WTC11 (cell line): ENCODE measurements around the gene AVEN. TPM values are rescaled to one million over a fixed set of nuclear protein-coding genes. Genes with fewer than 3 reads are reported as not detected.

ENCODE experiments used
- ATAC-seq: fragments of 200-7000 bp; cut with Tn5 transposase; 2 replicates; pipeline ENCODE4 v1.10.0; 2021; ENCODE audit warnings: mild to moderate bottlenecking, moderate library complexity
- CTCF ChIA-PET: fragments of 300-600 bp; sonication (Branson Sonifier 250); formaldehyde crosslinking; loops from one replicate; lab custom pipeline; 2021; ENCODE audit warnings: antibody characterized with exemption; lab: Charles Lee
- POLR2A ChIA-PET: fragments of 350-600 bp; sonication (Branson Sonifier 250); formaldehyde crosslinking; loops from one replicate; lab custom pipeline; 2021; ENCODE audit warnings: antibody characterized with exemption; lab: Charles Lee
- DNase-seq: peaks from one replicate; pipeline ENCODE4 v3.0.0; 2021; ENCODE audit warnings: low spot score
- H3K27ac Mint-ChIP-seq: 2 replicates; pipeline ENCODE4 v1.8.0; 2021; ENCODE audit warnings: mixed read lengths
- H3K27me3 Mint-ChIP-seq: 2 replicates; pipeline ENCODE4 v1.8.0; 2021; ENCODE audit warnings: low read depth, mild to moderate bottlenecking, moderate library complexity, mixed read lengths
- H3K36me3 Mint-ChIP-seq: 2 replicates; pipeline ENCODE4 v1.8.0; 2021; ENCODE audit warnings: mixed read lengths
- H3K4me1 Mint-ChIP-seq: 2 replicates; pipeline ENCODE4 v1.8.0; 2022; ENCODE audit warnings: mixed read lengths
- H3K4me3 Mint-ChIP-seq: 2 replicates; pipeline ENCODE4 v1.8.0; 2021; ENCODE audit warnings: mild to moderate bottlenecking, moderate library complexity, mixed read lengths
- H3K9me3 Mint-ChIP-seq: 2 replicates; pipeline ENCODE4 v1.8.0; 2021; ENCODE audit warnings: mixed read lengths
- ATF2 ChIP-seq: sonication (generic); formaldehyde crosslinking; IDR thresholded peaks from 2 replicates; pipeline ENCODE4 v1.8.1; 2022; ENCODE audit warnings: low read depth, missing genetic modification reagents, borderline replicate concordance
- ATF3 ChIP-seq: sonication (generic); formaldehyde crosslinking; conservative IDR thresholded peaks from 2 replicates; pipeline ENCODE4 v1.8.1; 2022; ENCODE audit warnings: mild to moderate bottlenecking, missing genetic modification reagents
- ATF6 ChIP-seq: sonication (generic); formaldehyde crosslinking; IDR thresholded peaks from 2 replicates; pipeline ENCODE4 v1.8.1; 2023; ENCODE audit warnings: mild to moderate bottlenecking, missing genetic modification reagents
- CBFB ChIP-seq: sonication (generic); formaldehyde crosslinking; IDR thresholded peaks from 2 replicates; pipeline ENCODE4 v1.8.1; 2022; ENCODE audit warnings: mild to moderate bottlenecking, low read depth, missing genetic modification reagents
- CREB1 ChIP-seq: sonication (generic); formaldehyde crosslinking; IDR thresholded peaks from 2 replicates; pipeline ENCODE4 v1.8.0; 2023; ENCODE audit warnings: mild to moderate bottlenecking, missing genetic modification reagents
- ERG ChIP-seq: fragments of 250-450 bp; sonication (Bioruptor Pico); IDR thresholded peaks from 2 replicates; pipeline ENCODE4 v1.8.0; 2021; ENCODE audit warnings: mild to moderate bottlenecking
- FOXJ3 ChIP-seq: sonication (generic); formaldehyde crosslinking; IDR thresholded peaks from 2 replicates; pipeline ENCODE4 v1.9.0; 2021; ENCODE audit warnings: missing genetic modification reagents, mild to moderate bottlenecking, borderline replicate concordance
- FOXK1 ChIP-seq: sonication (generic); formaldehyde crosslinking; IDR thresholded peaks from 2 replicates; pipeline ENCODE4 v1.8.0; 2022; ENCODE audit warnings: mild to moderate bottlenecking, moderate library complexity, missing genetic modification reagents
- GABPB1 ChIP-seq: sonication (generic); formaldehyde crosslinking; IDR thresholded peaks from 2 replicates; pipeline ENCODE4 v1.8.1; 2023; ENCODE audit warnings: mild to moderate bottlenecking, missing genetic modification reagents
- HMGA2 ChIP-seq: fragments of 250-450 bp; sonication (Bioruptor Pico); IDR thresholded peaks from 2 replicates; pipeline ENCODE4 v1.4.0; 2021; ENCODE audit warnings: mild to moderate bottlenecking, moderate library complexity
- HMGXB4 ChIP-seq: sonication (generic); formaldehyde crosslinking; IDR thresholded peaks from 2 replicates; pipeline ENCODE4 v1.8.1; 2023; ENCODE audit warnings: mild to moderate bottlenecking, moderate library complexity, missing genetic modification reagents
- JAZF1 ChIP-seq: fragments of 250-450 bp; sonication (Bioruptor Pico); IDR thresholded peaks from 2 replicates; pipeline ENCODE4 v1.9.0; 2021; ENCODE audit warnings: moderate library complexity, mild to moderate bottlenecking, inconsistent platforms
- JUN ChIP-seq: sonication (generic); formaldehyde crosslinking; IDR thresholded peaks from 2 replicates; pipeline ENCODE4 v1.8.0; 2023; ENCODE audit warnings: mild to moderate bottlenecking, missing genetic modification reagents
- PRDM15 ChIP-seq: sonication (generic); formaldehyde crosslinking; IDR thresholded peaks from 2 replicates; pipeline ENCODE4 v1.8.0; 2022; ENCODE audit warnings: missing genetic modification reagents
- PREB ChIP-seq: sonication (generic); formaldehyde crosslinking; IDR thresholded peaks from 2 replicates; pipeline ENCODE4 v1.8.1; 2022; ENCODE audit warnings: mild to moderate bottlenecking, missing genetic modification reagents, moderate library complexity, borderline replicate concordance
- STAT6 ChIP-seq: sonication (generic); formaldehyde crosslinking; conservative IDR thresholded peaks from 2 replicates; pipeline ENCODE4 v1.8.1; 2023; ENCODE audit warnings: mild to moderate bottlenecking, low read depth, missing genetic modification reagents, moderate library complexity
- USF1 ChIP-seq: sonication (generic); formaldehyde crosslinking; IDR thresholded peaks from 2 replicates; pipeline ENCODE4 v1.8.0; 2022; ENCODE audit warnings: mild to moderate bottlenecking, missing genetic modification reagents
- ZNF138 ChIP-seq: sonication (generic); formaldehyde crosslinking; conservative IDR thresholded peaks from 2 replicates; pipeline ENCODE4 v1.8.1; 2022; ENCODE audit warnings: mild to moderate bottlenecking, moderate library complexity, missing genetic modification reagents
- ZNF423 ChIP-seq: fragments of 250-450 bp; sonication (Bioruptor Pico); IDR thresholded peaks from 2 replicates; pipeline ENCODE4 v2.1.2; 2022; ENCODE audit warnings: mild to moderate bottlenecking, moderate library complexity
- ZNF671 ChIP-seq: fragments of 250-450 bp; sonication (Bioruptor Pico); IDR thresholded peaks from 2 replicates; pipeline ENCODE4 v1.8.0; 2021; ENCODE audit warnings: mild to moderate bottlenecking
- total RNA-seq: library from RNA; stranded (reverse); gene quantifications from 3 replicates; pipeline ENCODE4 v1.2.3, GENCODE V29; 2021

Gene AVEN
- total RNA-seq, 1 experiment from 2014 or later = 12.4 TPM

GRCh38 chr15:33975022-33975565 lies 63.9 kb downstream of the AVEN start (continued):
- no peak for TF ChIP-seq STAT6 (CRISPR knock-in tag)
- TF ChIP-seq CBFB = no peak
- no peak for TF ChIP-seq JUN
- no peak for TF ChIP-seq JAZF1
- TF ChIP-seq ATF3 = no peak
- no peak for TF ChIP-seq PRDM15 (CRISPR knock-in tag)

GRCh38 chr15:33971811-33972210 lies 67.2 kb downstream of the AVEN start:
- Mint-ChIP-seq H3K4me3 (no peak overlapping the region), H3K27ac (no peak overlapping the region), H3K9me3 (no peaks in the 10 kb centered on the region), H3K27me3 (no peaks in the 10 kb centered on the region), H3K36me3 (no peaks in the 10 kb centered on the region), H3K4me1 (peaks cover 15% of the 10 kb centered on the region)
- DNase-seq (no peak), ATAC-seq (no peak)
- POLR2A ChIA-PET = no interaction called here
- CTCF ChIA-PET = no interaction called here
- TF ChIP-seq ATF2 (CRISPR knock-in tag) (no peak), ERG (CRISPR knock-in tag) (no peak), GABPB1 (no peak), PREB (CRISPR knock-in tag) (no peak), FOXK1 (CRISPR knock-in tag) (no peak), ZNF671 (no peak), FOXJ3 (no peak), ZNF138 (no peak), HMGA2 (CRISPR knock-in tag) (no peak), ZNF423 (no peak), HMGXB4 (no peak), USF1 (CRISPR knock-in tag) (no peak), CREB1 (CRISPR knock-in tag) (no peak), ATF3 (no peak), ATF6 (no peak)
